Ovary (tissue), 3 donors: ENCODE measurements around the gene MAP4.

Experiments used
- CTCF ChIP-seq, 3 donors: fragments of 450-650 bp in 2 of 3; fragments of 200-600 bp in 1 of 3; IDR thresholded peaks; one replicate each; pipeline versions ENCODE4 v1.5.1 to v1.8.0; 2016 to 2022; ENCODE audit warnings: antibody characterized with exemption in 3 of 3, mild to moderate bottlenecking in 1 of 3
- POLR2A ChIP-seq: fragments of 450-650 bp; IDR thresholded peaks from one replicate; pipeline ENCODE4 v1.6.1; 2017; ENCODE audit warnings: antibody characterized with exemption, mild to moderate bottlenecking, moderate library complexity
- donor health status: DM: no; HTN: no; CAD: no.

GRCh38 chr3:47961815-47962606, 54.2 kb downstream of the MAP4 start:
- TF ChIP-seq CTCF (IDR thresholded peaks at IDR 0.05) (no peak), POLR2A (no peak)
